Subcutaneous adipose tissue (tissue), 4 donors: ENCODE data around the gene SRL. TPM values are rescaled to one million over a fixed set of nuclear protein-coding genes. Genes with fewer than 3 reads are reported as not detected.

Experiments used
- CTCF ChIP-seq: fragments of 450-650 bp; IDR thresholded peaks from one replicate; pipeline ENCODE4 v1.5.1; 2016; ENCODE audit warnings: low read depth, mild to moderate bottlenecking, control low read depth, antibody characterized with exemption, moderate library complexity
- total RNA-seq, 4 donors: library from RNA; depleted of rRNA; stranded (reverse); fragments of >200 nt; gene quantifications; one replicate each; pipeline ENCODE4 v1.1.0, GENCODE V29; 2016

The SRL gene
- total RNA-seq, 4 donors from 2014 or later, result 0.16 to 2.3 (median 0.50) TPM

- no peak for TF ChIP-seq CTCF
Observed at GRCh38 chr16:4192206-4192605, 49.7 kb downstream of the SRL start.

GRCh38 chr16:4190712-4191333 lies 51.1 kb downstream of the SRL start:
- no peak for TF ChIP-seq CTCF

DNA sequence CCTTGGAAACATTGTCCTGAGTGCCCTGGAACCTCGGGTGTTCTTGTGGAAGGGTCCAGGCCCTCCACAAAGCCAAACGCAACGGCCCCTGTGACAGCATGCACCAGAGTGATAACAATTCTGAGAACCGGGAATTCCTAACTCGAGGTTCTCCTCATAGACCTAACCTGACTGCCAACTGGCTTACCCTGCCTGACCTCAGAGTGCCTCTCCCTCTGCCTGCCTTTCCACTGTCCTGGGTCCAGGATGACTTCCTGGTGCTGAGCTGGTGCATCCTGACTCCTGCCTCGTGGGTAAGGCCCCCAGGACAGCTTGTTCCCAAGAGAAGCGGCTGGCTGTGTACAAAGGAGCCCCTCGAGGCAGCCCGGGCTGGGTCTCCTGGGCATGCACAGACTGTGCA lies 51.8 kb downstream of the SRL start:
- TF ChIP-seq CTCF, result no peak

DNA sequence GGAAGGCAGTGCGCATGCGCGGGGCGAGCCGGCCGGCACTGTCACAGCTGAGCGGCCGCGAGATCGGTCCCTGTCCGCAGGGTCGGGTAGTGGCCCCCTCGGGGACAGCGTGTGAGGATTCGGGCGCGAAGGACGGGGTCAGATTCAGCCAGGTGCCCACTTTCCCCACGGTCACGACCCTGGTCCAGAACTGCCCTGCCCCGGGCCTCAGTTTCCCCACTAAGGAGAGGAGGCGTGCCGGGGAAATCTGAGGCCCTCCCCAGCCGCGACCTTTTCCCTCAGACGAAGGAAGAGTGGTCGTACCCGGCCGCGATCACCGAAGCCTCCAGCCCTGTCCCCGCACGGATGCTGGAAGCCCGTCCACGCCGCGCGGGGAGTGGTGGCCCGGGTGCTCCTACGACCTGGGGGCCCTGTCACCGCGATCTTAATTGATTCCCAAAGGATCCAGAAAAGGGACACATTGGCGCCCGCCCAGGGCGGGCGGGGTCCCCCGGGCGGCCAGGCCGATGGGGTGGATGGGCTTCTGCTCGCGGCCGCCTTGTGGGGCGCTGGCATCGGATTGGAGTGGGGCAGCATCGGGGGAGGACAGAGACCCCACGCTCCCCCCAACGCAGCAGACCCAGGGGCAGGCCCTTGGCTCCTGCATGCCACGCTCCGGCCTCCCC lies 57.7 kb downstream of the SRL start:
- no peak for TF ChIP-seq CTCF

DNA sequence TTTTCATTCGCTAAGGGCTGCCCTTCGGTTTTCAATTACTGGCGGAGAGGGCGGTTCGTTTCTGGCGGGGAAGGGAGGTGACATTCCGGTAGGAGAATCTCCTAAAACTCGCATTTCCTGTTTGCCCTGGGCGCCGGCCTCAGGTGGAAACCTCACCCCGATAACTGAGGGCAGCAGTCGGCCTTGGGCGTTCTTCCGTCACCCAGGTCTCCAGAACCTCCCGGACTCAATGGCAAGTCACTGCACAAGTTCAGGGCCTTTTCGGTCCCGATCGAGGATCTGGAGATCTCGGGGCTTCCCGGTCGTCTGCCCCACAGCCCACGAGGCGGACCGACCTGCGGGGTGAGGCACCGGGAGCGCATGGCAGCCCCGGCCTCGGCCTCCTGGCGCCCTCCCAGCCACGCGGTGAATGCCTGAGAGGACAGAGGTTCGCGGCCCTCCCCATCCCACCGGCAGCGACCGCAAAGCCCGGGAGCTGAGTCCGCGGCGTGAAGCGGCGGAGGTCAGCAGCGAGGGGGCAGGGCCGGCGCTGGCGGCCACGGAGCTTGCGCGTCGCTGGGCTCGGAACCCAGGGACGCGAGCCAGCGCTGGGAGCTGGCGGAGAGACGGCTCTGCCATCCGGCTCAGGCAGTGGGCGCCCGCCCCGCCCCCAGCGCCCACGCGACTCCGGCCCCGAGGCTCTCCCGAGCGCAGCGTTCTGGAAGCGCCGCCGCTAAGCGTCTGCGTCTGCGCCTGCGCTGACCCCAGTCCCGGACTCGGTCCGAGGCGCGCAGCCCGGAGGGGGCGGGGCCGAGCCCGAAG lies 58.4 kb downstream of the SRL start:
- TF ChIP-seq CTCF, result no peak

GRCh38 chr16:4182581-4183236 lies 59.2 kb downstream of the SRL start:
- no peak for TF ChIP-seq CTCF

GRCh38 chr16:4180511-4180910 lies 61.4 kb downstream of the SRL start:
- no peak for TF ChIP-seq CTCF
